ENCODE measurements around the gene SLC16A1.
"Not testable (repeated sequence)": the region's sequence is repeated elsewhere in the genome, so short reads cannot be mapped to it uniquely, and the experiment has no call there.

Gene SLC16A1, protein sequence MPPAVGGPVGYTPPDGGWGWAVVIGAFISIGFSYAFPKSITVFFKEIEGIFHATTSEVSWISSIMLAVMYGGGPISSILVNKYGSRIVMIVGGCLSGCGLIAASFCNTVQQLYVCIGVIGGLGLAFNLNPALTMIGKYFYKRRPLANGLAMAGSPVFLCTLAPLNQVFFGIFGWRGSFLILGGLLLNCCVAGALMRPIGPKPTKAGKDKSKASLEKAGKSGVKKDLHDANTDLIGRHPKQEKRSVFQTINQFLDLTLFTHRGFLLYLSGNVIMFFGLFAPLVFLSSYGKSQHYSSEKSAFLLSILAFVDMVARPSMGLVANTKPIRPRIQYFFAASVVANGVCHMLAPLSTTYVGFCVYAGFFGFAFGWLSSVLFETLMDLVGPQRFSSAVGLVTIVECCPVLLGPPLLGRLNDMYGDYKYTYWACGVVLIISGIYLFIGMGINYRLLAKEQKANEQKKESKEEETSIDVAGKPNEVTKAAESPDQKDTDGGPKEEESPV

GRCh38 chr1:112955773-112956543, at the start of gene SLC16A1:
Gene SLC16A1 (minus strand): TSS chr1:112956196. CDS start chr1:112929308, 26,888 bp downstream.
- DNase-seq = peak; percentile 93

GRCh38 chr1:113003751-113004690, 48.0 kb upstream of the SLC16A1 start:
- no peak for DNase-seq

DNA sequence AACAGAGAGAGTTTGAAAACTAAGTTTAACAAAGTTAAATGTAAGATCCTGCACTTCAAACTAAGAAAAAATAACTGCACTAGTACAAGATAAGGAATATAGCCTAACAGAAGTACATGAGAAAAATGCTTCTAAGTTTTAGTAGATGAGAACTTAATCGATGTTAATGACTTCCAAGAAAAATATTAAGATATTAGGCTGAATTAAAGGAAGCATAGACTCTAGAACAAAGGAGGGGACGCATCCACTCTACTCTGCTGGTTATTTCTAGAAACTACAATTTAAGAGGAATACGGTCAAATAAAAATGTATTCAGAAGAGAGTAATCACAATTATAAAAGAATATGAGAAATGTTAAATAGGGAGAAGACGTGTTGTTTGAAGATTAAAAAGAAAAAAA, 46.3 kb upstream of the SLC16A1 start:
- DNase-seq = no peak

GRCh38 chr1:112998592-112999235, 42.7 kb upstream of the SLC16A1 start:
- peak; percentile 84 for DNase-seq

DNA sequence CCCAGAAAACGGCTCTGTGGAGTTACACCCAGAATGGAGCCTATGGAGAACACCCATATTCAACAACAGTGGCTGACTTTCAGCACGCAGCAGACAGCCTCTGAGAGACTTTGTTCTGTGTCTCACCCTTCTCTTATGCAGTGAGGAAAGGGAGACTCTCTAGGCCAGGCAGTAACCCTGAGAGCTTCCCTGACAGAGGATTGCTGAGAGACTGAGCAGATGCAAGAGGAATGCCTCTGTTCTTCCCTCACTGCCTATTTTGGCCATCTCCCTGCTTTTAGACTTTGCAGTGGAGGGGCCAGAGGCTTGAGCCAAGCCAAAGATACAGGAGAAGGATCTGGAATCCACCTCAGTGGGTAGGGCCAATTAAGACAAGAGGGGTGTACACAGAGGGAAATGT, 41.8 kb upstream of the SLC16A1 start:
- no peak for DNase-seq

DNA sequence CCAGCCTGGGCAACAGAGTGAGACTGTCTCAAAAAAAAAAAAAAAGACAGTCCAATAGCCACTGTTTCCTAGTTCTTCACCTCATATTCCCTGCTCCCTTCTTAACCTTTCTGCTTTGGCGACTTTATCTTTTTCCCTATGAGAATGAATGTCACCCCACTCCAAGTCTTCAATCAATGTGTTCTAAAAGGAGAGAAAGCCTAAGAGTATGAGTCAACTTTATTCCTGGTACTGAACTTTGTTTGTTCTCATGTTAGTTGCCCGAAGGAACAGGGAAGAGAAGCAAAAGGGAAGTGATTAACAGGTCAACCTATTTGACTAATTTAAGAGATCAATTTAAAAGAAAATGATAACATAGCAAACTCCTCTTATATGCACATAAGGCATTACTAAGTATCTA, 39.9 kb upstream of the SLC16A1 start:
- DNase-seq = no peak

GRCh38 chr1:112995021-112995420, 39.0 kb upstream of the SLC16A1 start:
- DNase-seq = not testable (repeated sequence)

DNA sequence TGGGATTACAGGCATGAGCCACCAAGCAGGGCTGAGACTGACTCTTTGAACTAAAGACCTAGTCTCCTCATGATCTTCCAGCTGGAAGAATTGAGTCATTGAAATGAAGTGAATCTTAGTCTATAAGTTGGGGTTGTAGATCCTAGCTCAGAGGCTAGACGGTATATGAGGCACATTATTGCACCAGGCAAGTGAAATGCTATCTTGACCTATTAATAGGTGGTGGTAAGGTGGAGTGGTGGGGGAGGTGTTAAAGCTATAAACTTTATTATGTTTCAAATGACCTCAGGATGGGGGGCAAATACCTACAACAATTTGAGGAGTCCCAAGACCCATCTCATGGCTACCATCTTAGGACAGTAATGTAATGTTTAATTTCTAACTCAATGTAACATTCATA, 36.8 kb upstream of the SLC16A1 start:
- no peak for DNase-seq

DNA sequence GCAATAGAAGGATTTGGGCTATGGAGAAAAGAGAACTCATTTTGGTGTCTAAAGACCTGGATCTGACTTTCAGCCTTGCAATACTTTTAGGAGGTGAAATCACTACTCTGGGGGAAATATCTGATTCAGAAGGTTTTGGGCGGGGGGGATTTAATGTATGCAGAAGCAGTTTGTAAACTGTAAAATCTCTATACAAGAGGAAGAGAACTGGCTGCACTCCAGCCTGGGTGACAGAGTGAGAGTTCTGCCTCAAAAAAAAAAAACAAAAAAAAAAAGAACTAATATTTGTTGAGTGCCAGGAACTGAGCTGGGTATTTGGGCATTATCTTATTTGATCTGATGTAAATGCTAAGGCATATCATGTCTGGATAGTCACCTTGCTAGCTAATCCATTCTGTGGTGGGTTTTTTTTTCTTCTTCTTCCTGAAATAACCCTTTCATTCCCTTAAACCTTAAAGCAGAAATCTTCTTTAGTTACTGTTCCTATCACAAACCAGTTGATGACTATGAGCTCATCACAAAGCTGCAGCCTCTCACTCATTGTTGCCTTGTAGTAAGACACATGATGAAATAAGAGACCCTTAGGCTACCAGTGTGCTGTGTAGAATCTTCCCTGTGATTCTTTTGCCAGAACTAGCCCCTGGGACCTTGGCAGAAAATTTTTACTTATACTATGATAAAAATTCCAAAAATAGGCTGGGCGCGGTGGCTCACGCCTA, 35.6 kb upstream of the SLC16A1 start:
- no peak for DNase-seq

DNA sequence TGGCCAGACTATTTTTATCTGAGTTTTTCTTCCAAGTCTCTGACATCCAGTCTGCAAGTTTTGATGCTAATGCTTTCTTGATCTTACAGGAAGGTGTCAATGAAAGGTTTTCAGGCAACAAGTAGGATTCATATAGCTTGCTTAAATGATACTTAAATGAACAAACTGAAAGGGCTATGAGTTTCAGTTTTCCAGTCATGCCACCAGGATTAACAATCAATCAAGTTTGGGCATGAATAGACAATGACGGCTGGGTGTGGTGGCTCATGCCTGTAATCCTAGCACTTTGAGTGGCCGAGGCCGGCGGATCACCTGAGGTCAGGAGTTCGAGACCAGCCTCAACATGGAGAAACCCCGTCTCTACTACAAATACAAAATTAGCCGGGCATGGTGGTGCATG, 34.3 kb upstream of the SLC16A1 start:
- DNase-seq = no peak

DNA sequence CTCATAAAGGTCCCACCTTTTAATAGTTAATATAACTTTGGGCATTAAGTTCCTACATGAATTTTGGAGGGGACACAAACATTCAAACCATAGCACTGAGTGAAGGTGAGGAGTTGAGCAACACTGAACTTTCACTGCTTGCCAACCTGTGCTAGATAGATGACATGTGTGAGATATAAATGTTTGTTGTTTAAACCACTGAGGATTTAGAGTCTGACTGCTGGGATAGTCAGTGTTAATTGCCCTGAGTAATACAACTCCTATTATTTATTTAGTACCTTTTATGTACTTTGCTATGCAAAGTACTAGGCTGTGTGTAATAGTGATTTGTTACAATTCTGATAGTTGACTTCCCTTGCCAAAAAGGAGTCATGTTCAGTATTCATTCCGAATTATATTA, 32.4 kb upstream of the SLC16A1 start:
- no peak for DNase-seq

DNA sequence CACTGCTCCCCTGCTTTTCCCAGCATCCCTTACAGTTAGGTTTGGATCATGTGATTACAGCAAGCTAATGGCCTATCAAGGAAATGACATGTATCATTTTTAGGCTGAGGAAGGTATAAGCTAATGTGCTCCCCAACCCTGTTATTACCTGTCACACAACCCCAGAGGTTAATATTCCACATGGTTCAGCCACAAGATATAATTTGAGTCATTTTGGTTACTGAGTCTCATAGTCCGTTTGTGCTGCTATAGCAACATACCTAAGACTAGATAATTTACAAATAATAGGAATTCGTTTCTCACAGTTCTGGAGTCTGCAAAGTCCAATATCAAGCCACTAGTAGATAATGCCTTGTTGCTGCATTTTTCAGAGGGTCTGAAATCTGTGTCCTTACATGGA, 29.1 kb upstream of the SLC16A1 start:
- no peak for DNase-seq

GRCh38 chr1:112983537-112984131, 27.6 kb upstream of the SLC16A1 start:
- DNase-seq = no peak

- no peak for DNase-seq
These were observed 27.0 kb upstream of the SLC16A1 start for GRCh38 chr1:112982853-112983536.

DNA sequence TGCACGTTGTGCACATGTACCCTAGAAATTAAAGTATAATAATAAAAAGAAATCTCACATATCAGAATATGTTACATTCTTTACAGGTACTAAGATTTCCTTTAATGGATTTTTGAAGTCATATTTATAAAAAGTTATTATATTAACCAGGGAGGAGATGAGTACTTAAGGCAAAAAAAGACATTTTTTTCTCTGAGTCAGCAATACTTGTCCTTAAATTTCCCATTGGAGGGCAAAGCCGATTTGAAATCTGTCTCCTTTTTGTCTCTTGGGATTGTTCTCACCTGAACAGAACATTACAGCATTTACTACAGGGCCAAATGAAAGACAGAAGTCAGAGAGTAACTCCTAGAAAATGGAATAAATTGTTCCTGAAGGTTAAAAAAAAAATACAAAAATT, 26.3 kb upstream of the SLC16A1 start:
- DNase-seq = no peak

- not testable (repeated sequence) for DNase-seq
These were observed 25.8 kb upstream of the SLC16A1 start for GRCh38 chr1:112981834-112982233.

- no peak for DNase-seq
These were observed 25.4 kb upstream of the SLC16A1 start for GRCh38 chr1:112981426-112981825.

GRCh38 chr1:112975336-112975735, 19.3 kb upstream of the SLC16A1 start:
- DNase-seq = no peak

DNA sequence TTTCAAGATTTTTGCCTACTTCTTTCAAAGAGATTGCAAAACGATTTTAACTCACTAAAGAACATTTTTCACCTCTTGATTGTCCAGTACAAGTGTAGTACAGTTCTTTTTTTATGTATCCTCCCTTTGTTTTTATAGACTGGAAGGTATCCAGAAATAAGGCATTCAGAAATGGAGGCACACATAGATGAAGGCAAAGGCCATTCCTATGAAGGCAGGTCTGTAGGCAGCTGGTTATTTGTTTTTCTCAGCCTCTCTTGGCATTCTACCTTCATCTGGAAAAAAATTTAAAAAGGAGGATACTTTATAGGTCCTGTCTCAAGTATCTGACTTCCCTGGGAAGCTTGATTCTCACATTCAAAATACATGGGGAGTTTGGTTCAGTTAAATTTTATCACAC, 18.6 kb upstream of the SLC16A1 start:
- DNase-seq = no peak

- no peak for DNase-seq
These were observed 17.8 kb upstream of the SLC16A1 start for GRCh38 chr1:112973788-112974187.

GRCh38 chr1:112971006-112971405, 15.0 kb upstream of the SLC16A1 start:
- no peak for DNase-seq
